Left renal pelvis (tissue), 4 donors: ENCODE results near the gene TDG. TPM values are rescaled to one million over a fixed set of nuclear protein-coding genes. Genes with fewer than 3 reads are reported as not detected.
"Not testable (repeated sequence)": the region's sequence is repeated elsewhere in the genome, so short reads cannot be mapped to it uniquely, and the experiment has no call there.

Source experiments
- DNase-seq, 4 donors: peaks; one replicate each; pipeline ENCODE4 v3.0.0-alpha.2; 2013; ENCODE audit warnings: low read depth in 4 of 4, low spot score in 3 of 4
- polyA plus RNA-seq, 4 donors: library from polyadenylated mRNA; unstranded; fragments of 120-200 nt; gene quantifications; one replicate each; pipeline ENCODE4 v1.2.1, GENCODE V29; 2013; ENCODE audit not compliant: insufficient read length in 4 of 4

Gene TDG
- polyA plus RNA-seq, 4 donors, result 42.4 to 58.3 (median 52.8) TPM

DNA sequence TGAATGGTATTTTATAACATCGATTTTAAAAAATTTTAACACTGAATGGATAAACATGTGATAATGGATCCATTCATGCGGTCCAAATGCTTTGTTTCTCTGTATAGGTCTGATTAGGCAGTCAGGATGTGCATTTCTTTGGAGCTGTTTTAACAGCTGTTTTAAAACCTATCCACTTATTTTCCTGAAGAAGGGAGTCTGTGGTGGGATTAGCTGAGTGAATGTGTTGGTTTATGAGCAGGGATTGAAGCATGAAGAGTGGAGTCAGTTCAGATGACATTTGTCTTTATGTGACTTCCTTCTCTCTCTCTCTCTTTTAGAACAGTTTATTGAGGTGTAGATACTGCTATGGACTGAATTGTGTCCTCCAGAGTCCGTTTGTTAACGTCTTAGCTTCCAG lies 46.7 kb downstream of the TDG start:
- DNase-seq, result no peak

DNA sequence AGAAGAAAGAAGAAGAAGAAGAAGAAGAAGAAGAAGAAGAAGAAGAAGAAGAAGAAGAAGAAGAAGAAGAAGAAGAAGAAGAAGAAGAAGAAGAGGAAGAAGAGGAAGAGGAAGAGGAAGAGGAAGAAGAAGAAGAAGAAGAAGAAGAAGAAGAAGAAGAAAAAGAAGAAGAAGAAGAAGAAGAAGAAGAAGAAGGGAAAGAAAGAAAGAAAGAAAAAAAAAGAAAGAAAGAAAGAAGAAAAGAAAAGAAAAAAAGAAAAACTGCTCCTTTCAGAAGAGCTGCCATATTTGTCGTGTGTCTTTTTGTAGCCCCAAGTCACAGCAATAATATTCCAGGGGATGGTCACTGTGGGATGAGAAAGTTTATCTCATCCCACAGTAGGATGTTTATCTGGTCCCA lies 56.2 kb downstream of the TDG start:
- DNase-seq, result not testable (repeated sequence)

DNA sequence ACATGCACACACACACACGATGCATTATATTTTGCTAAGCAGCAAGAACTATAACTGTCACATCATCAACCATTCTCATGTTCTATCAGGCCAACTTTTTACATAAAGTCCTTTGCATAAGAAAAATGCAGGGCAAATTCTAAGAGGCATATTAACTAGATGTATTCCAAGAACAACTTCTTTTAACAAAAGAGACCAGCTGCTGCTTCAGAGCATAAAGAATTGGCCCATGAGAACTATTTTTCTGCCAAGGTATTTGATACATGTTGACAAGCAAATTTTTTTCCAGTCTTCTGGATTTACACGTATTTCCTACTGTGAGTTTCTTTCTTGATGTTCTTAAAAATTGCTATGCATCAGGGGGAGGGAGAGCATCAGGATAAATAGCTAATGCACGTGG lies 57.1 kb downstream of the TDG start:
- no peak for DNase-seq

DNA sequence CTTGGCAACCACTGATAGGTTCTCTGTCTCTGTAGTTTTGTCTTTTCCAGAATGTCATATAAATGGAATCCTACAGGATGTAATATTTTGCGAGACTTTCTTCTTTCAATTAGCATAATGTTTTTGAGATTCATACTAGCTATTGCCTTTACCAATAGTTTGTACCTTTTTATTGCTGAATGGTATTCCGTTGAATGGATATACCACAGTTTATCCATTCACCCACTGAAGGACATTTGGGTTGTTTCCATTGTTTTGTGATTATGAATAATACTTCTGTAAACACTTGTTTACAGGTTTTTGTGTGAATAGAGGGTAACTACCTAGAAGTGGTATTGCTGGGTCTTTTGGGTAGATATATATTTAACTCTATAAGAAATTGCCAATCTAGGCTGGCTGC lies 58.0 kb downstream of the TDG start:
- no peak for DNase-seq

DNA sequence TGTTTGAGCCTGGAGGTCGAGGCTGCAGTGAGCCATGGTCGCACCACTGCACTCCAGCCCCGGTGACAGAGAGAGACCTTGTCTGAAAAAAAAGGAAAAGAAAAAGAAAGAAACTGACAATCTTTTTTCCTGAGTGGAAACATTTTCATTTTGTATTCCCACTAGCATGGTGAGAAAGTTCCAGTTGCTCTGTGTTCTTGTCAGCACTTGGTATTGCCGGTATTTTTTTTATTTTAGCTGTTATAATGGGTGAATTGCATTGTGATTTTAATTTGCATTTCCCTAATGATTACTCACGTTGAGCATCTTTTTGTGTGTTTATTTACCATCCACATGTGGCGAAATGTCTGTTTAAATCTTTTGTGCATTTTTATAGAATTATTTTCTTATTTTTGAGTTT lies 58.7 kb downstream of the TDG start:
- DNase-seq, result no peak

DNA sequence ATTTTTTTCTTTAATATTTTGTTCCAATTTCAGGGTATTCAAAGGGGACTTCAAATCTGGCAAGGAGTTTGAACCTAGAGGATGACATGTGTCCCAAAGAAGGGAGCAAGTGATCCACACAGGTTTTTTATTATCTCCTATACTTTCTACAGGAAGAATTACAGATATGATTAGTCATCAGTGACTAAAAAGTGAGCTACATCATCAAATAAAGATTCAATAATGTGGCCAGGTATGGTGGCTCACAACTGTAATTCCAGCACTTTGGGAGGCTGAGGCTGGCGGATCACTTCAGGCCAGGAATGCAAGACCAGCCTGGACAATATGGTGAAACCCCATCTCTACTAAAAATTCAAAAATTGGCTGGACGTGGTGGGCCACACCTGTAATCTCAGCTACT lies 60.1 kb downstream of the TDG start:
- DNase-seq, result no peak

DNA sequence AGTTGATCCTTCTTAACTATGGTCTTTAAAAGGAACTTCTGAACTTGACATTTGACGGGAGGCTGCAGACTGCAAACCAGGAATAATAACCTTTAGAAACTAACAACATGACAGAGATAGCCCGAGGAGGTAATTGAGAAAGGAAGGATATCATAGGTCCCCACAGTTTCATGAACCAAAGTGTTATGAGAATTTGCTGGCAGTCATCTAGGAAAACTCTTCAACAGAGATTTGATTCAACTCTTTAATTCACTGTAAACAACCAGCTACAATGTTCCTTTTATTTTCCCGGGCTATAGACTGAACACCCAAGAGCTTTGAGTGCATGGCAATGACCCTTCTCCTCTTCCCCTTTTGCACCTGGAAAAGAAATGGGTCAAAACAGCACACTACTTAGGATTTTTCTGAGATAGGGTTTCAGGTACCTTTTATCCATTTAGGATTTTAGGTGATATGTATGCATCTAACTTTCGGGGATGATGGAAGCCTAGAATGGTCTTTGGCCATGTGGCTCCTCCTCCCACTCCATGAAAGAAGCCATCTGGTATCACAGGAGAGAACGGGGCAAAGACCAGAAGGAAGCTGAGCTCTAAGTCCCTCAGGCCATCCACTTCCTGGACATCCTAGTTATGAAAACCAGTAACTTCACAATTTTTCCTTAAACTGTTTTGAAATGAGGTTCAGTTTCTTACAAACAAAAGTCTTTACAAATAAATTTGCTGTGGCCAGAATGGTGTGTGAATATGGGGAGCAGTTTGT lies 61.3 kb downstream of the TDG start:
- DNase-seq, result no peak

DNA sequence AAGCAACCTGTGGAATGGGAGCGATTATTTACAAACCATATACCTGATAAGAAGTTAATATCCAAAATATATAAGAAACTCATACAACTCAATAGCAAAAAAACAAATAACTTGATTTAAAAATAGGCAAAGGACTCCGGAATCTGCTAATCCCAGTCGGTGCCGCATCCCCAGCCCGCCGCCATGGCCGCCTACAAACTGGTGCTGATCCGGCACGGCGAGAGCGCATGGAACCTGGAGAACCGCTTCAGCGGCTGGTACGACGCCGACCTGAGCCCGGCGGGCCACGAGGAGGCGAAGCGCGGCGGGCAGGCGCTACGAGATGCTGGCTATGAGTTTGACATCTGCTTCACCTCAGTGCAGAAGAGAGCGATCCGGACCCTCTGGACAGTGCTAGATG lies 64.9 kb downstream of the TDG start:
- DNase-seq, result not testable (repeated sequence)

DNA sequence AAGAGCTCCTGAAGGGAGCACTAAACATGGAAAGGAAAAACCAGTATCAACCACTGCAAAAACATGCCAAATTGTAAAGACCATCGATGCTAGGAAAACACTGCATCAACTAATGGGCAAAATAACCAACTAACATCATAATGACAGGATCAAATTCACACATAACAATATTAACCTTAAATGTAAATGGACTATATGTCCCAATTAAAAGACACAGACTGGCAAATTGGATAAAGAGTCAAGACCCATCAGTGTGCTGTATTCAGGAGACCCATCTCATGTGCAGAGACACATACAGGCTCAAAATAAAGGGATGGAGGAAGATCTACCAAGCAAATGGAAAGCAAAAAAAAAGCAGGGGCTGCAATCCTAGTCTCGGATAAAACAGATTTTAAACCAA lies 70.5 kb downstream of the TDG start:
- not testable (repeated sequence) for DNase-seq

Other genes starting within 250 kb of the TDG start
- gene NT5DC3, start 124.6 kb upstream of the TDG start, polyA plus RNA-seq, result 1 to 10 TPM; 1.9 to 6.0 (median 4.3) TPM
- gene HSP90B1, start 35.5 kb upstream of the TDG start, polyA plus RNA-seq, result 1,000 to 10,000 TPM in 2 of 4 donors, 100 to 1,000 TPM in 2; 670 to 1,193 (median 974) TPM
- 10 to 100 TPM; 13.7 to 89.8 (median 16.7) TPM for gene GLT8D2, start 84.3 kb downstream of the TDG start, polyA plus RNA-seq
- 10 to 100 TPM; 16.5 to 27.6 (median 20.4) TPM for gene HCFC2, start 98.7 kb downstream of the TDG start, polyA plus RNA-seq
- 100 to 1,000 TPM in 2 of 4 donors, 10 to 100 TPM in 2; 86.5 to 126 (median 102) TPM for gene NFYB, start 172.3 kb downstream of the TDG start, polyA plus RNA-seq
- 10 to 100 TPM; 54.0 to 72.7 (median 59.0) TPM for gene TXNRD1, start 249.9 kb downstream of the TDG start, polyA plus RNA-seq